ENCODE measurements around the gene RNF168. TPM values are rescaled to one million over a fixed set of nuclear protein-coding genes. Genes with fewer than 3 reads are reported as not detected.
"Not testable (repeated sequence)": the region's sequence is repeated elsewhere in the genome, so short reads cannot be mapped to it uniquely, and the experiment has no call there.

RNF168 gene
- 9.7 and 15.1 TPM in 2 replicates for total RNA-seq

- no peak for DNase-seq (ENCODE audit: extremely low read depth, low read depth, low spot score)
Observed at GRCh38 chr3:196503196-196504076, at the start of gene RNF168. TSS of gene RNF168 (minus strand) at chr3:196503768. CDS start at chr3:196503173, 595 bp downstream.

GRCh38 chr3:196552253-196552652 lies 48.7 kb upstream of the RNF168 start:
- no peak for DNase-seq (ENCODE audit: extremely low read depth, low read depth, low spot score)

GRCh38 chr3:196550172-196550571 lies 46.6 kb upstream of the RNF168 start:
- not testable (repeated sequence) for DNase-seq (ENCODE audit: extremely low read depth, low read depth, low spot score)

GRCh38 chr3:196549312-196549711 lies 45.7 kb upstream of the RNF168 start:
- DNase-seq (ENCODE audit: extremely low read depth, low read depth, low spot score), result not testable (repeated sequence)

- no peak for DNase-seq (ENCODE audit: extremely low read depth, low read depth, low spot score)
Observed at GRCh38 chr3:196547067-196547466, 43.5 kb upstream of the RNF168 start.

- no peak for DNase-seq (ENCODE audit: extremely low read depth, low read depth, low spot score)
Observed at GRCh38 chr3:196546537-196546936, 43.0 kb upstream of the RNF168 start.

- DNase-seq (ENCODE audit: extremely low read depth, low read depth, low spot score), result no peak
Observed at GRCh38 chr3:196544491-196544992, 41.0 kb upstream of the RNF168 start.

- DNase-seq (ENCODE audit: extremely low read depth, low read depth, low spot score), result no peak
Observed at GRCh38 chr3:196541684-196542445, 38.3 kb upstream of the RNF168 start.

GRCh38 chr3:196537319-196537984 lies 33.9 kb upstream of the RNF168 start:
- no peak for DNase-seq (ENCODE audit: extremely low read depth, low read depth, low spot score)

- DNase-seq (ENCODE audit: extremely low read depth, low read depth, low spot score), result no peak
Observed at GRCh38 chr3:196533260-196533681, 29.7 kb upstream of the RNF168 start.

GRCh38 chr3:196531418-196531817 lies 27.9 kb upstream of the RNF168 start:
- no peak for DNase-seq (ENCODE audit: extremely low read depth, low read depth, low spot score)

- no peak for DNase-seq (ENCODE audit: extremely low read depth, low read depth, low spot score)
Observed at GRCh38 chr3:196528639-196529233, 25.2 kb upstream of the RNF168 start.

GRCh38 chr3:196525141-196525540 lies 21.6 kb upstream of the RNF168 start:
- DNase-seq (ENCODE audit: extremely low read depth, low read depth, low spot score), result no peak

GRCh38 chr3:196524527-196524926 lies 21.0 kb upstream of the RNF168 start:
- no peak for DNase-seq (ENCODE audit: extremely low read depth, low read depth, low spot score)

GRCh38 chr3:196523841-196524240 lies 20.3 kb upstream of the RNF168 start:
- DNase-seq (ENCODE audit: extremely low read depth, low read depth, low spot score), result no peak

- not testable (repeated sequence) for DNase-seq (ENCODE audit: extremely low read depth, low read depth, low spot score)
Observed at GRCh38 chr3:196521291-196521690, 17.7 kb upstream of the RNF168 start.

- no peak for DNase-seq (ENCODE audit: extremely low read depth, low read depth, low spot score)
Observed at GRCh38 chr3:196519718-196520082, 16.1 kb upstream of the RNF168 start.

GRCh38 chr3:196518966-196519717 lies 15.6 kb upstream of the RNF168 start:
- no peak for DNase-seq (ENCODE audit: extremely low read depth, low read depth, low spot score)

GRCh38 chr3:196517919-196518318 lies 14.4 kb upstream of the RNF168 start:
- DNase-seq (ENCODE audit: extremely low read depth, low read depth, low spot score), result no peak
